ENCODE data around the gene SMIM22. TPM values are rescaled to one million over a fixed set of nuclear protein-coding genes. Genes with fewer than 3 reads are reported as not detected.

SMIM22 gene
- polyA plus RNA-seq, 1 experiment: not detected

DNA sequence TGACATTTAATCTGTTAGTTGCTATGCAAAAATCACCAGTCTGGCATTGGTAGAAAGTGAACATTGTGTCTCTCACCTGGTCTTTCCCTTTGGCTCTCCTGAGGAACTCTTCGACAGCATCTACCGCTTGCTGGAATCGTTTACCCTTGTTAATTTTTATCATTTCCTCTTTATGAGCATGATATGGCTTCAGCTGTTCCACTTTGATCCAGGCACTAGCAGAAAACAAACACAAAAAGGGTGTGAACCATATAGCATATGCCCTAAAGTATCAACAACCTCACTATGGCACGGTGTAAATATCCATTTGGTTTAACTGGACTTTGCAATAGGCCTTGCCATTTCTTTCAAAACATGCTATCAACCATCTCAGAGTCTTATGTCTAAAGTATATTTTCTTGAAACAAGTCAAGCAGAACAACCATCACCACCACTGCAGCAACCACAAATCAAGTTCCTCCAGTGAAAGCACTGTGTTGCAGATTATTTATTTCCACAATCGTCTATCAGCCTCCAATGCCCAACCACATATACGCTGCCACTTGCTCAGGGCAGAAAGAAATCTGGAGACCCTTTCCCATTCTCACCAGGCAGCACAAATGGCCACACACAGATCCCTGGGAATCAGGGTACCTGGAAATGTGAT lies 37.7 kb downstream of the SMIM22 start:
- Histone ChIP-seq H3K4me3 (ENCODE audit: low read depth, low read length) (no peak overlapping the region), H3K27me3 (ENCODE audit: control insufficient read depth, insufficient read depth, low read length) (no peaks in the 10 kb centered on the region), H3K36me3 (ENCODE audit: control insufficient read depth, insufficient read depth, low read length) (peaks cover 33% of the 10 kb centered on the region)
- TF ChIP-seq, protein P1, sequence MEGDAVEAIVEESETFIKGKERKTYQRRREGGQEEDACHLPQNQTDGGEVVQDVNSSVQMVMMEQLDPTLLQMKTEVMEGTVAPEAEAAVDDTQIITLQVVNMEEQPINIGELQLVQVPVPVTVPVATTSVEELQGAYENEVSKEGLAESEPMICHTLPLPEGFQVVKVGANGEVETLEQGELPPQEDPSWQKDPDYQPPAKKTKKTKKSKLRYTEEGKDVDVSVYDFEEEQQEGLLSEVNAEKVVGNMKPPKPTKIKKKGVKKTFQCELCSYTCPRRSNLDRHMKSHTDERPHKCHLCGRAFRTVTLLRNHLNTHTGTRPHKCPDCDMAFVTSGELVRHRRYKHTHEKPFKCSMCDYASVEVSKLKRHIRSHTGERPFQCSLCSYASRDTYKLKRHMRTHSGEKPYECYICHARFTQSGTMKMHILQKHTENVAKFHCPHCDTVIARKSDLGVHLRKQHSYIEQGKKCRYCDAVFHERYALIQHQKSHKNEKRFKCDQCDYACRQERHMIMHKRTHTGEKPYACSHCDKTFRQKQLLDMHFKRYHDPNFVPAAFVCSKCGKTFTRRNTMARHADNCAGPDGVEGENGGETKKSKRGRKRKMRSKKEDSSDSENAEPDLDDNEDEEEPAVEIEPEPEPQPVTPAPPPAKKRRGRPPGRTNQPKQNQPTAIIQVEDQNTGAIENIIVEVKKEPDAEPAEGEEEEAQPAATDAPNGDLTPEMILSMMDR (IDR thresholded peaks at IDR 0.05; ENCODE audit: insufficient read depth, low read depth, low read length): no peak
- no peak for DNase-seq (ENCODE audit: low read depth)
- ChIA-PET CTCF (no interaction called here), POLR2A (no interaction called here)

DNA sequence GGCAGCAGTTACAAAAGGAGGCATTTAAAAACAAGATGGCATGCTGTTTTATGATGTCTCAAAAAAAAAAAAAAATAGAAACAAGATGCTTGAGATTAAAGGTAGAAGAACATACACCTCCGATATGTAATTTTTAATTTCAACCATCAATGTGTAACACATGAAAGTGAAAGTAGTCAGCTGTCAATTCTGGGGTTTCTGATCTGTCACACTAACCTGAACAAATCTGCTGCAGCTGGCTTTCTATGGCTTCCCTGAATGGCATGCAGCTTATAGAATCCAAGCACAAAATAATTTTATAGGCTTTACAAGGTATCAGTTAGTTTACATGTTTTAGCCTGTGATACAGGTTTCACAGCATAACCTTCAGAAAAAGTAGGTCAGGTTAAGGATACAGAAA lies 38.4 kb downstream of the SMIM22 start:
- Histone ChIP-seq H3K36me3 (ENCODE audit: control insufficient read depth, insufficient read depth, low read length) (peaks cover 31% of the 10 kb centered on the region), H3K4me3 (ENCODE audit: low read depth, low read length) (no peak overlapping the region), H3K27me3 (ENCODE audit: control insufficient read depth, insufficient read depth, low read length) (no peaks in the 10 kb centered on the region)
- TF ChIP-seq, protein P1 (IDR thresholded peaks at IDR 0.05; ENCODE audit: insufficient read depth, low read depth, low read length): no peak
- DNase-seq (ENCODE audit: low read depth): no peak
- ChIA-PET POLR2A (interaction anchor here (0.7 kb wide), 1 partner anchor 14 kb away, joined by 6 read pairs; no protein-coding TSS in a partner anchor), CTCF (interaction anchor here (1.4 kb wide), 1 partner anchor 25 kb away, joined by 6 read pairs; no protein-coding TSS in a partner anchor)

DNA sequence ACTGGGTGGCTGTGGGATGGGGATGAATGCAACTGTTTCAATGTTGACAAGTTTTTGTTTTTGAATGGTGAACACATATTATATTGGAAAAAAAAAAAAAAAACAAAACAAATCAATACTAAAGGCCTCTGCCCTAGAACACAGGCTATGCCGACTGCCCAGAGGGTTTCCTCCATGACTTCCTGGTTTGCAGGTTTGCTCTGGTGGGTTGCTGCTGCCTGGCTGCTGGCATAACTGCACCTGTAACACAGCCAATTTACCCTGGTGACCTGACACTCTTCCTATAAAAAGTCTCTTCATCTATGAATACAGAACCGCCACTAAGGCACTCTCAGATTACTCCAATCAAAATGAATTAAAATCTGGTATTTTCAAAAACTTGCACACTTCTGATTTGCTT lies 41.6 kb downstream of the SMIM22 start:
- H3K36me3 ChIP-seq (ENCODE audit: control insufficient read depth, insufficient read depth, low read length): peaks cover 25% of the 10 kb centered on the region
- H3K4me3 ChIP-seq (ENCODE audit: low read depth, low read length): no peak overlapping the region
- ChIA-PET CTCF (interaction anchor here (1.3 kb wide), 1 partner anchor 10 kb away, joined by 3 read pairs; no protein-coding TSS in a partner anchor), POLR2A (no interaction called here)
- TF ChIP-seq, protein P1 (IDR thresholded peaks at IDR 0.05; ENCODE audit: insufficient read depth, low read depth, low read length): no peak
- DNase-seq (ENCODE audit: low read depth): no peak
- no peaks in the 10 kb centered on the region for H3K27me3 ChIP-seq (ENCODE audit: control insufficient read depth, insufficient read depth, low read length)

DNA sequence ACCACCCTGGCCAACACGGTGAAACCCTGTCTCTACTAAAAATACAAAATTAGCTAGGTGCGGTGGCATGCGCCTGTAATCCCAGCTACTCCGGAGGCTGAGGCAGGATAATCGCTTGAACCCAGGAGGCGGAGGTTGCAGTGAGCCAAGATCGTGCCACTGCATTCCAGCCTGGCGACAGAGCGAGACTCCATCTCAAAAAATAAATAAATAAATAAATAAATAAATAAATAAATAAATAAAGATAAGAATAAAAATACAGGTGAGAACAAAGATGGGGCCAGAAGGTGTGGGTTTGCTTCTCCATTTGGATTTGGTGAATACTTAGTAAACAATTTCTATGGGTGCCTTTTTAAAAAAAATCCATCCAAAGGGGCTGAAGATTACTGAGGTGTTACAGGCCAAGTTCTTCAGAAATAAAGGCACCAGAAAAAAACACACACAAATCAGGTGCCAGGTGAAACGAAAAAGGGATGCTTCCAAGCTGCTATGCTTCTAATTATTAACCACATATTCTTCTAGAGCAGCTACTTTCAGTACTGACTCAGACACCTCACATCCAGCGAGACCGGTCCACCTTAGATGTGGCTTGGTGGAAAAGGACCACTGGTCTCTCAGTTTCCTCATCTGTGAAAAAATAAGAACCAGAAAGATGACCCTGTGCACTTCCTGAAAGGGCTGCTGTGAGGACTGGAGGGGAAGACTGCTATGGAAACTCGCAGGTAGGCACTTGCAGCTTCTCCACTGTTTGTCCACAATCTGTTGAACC lies 42.7 kb downstream of the SMIM22 start:
- CTCF ChIA-PET: no interaction called here
- H3K36me3 ChIP-seq (ENCODE audit: control insufficient read depth, insufficient read depth, low read length): peaks cover 17% of the 10 kb centered on the region
- POLR2A ChIA-PET: no interaction called here
- DNase-seq (ENCODE audit: low read depth): no peak
- H3K4me3 ChIP-seq (ENCODE audit: low read depth, low read length): no peak overlapping the region
- TF ChIP-seq, protein P1 (IDR thresholded peaks at IDR 0.05; ENCODE audit: insufficient read depth, low read depth, low read length): no peak
- no peaks in the 10 kb centered on the region for H3K27me3 ChIP-seq (ENCODE audit: control insufficient read depth, insufficient read depth, low read length)

DNA sequence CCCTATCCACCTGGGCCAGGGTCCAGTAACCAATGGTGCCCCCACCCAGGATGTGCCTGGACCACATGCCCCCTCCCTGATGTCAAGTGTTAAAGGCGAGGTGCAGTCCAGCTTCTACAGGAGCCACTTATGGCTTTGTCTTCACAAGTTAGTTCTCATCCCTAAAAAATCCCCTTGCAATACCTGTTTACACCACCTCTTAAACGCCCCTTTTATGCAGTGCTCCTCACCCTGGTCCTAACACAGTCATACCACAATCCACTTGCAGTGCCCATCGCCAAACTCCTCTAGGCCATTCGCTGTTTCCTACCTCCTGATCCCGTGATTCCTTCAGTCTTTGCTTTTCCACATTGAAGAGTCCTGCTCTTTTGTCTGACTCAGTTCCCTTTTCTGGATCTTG lies 44.8 kb downstream of the SMIM22 start:
- POLR2A ChIA-PET: no interaction called here
- no peak overlapping the region for H3K4me3 ChIP-seq (ENCODE audit: low read depth, low read length)
- TF ChIP-seq, protein P1 (IDR thresholded peaks at IDR 0.05; ENCODE audit: insufficient read depth, low read depth, low read length): no peak
- DNase-seq (ENCODE audit: low read depth): no peak
- CTCF ChIA-PET: interaction anchor here (1.1 to 1.2 kb wide), 2 partner anchors 14 to 37 kb away, joined by 3 read pairs; partner anchors contain the start of gene ROGDI
- peaks cover 19% of the 10 kb centered on the region for H3K36me3 ChIP-seq (ENCODE audit: control insufficient read depth, insufficient read depth, low read length)
- no peaks in the 10 kb centered on the region for H3K27me3 ChIP-seq (ENCODE audit: control insufficient read depth, insufficient read depth, low read length)

Measured in BJ (cell line).